ENCODE measurements around the gene SIT1.

DNA sequence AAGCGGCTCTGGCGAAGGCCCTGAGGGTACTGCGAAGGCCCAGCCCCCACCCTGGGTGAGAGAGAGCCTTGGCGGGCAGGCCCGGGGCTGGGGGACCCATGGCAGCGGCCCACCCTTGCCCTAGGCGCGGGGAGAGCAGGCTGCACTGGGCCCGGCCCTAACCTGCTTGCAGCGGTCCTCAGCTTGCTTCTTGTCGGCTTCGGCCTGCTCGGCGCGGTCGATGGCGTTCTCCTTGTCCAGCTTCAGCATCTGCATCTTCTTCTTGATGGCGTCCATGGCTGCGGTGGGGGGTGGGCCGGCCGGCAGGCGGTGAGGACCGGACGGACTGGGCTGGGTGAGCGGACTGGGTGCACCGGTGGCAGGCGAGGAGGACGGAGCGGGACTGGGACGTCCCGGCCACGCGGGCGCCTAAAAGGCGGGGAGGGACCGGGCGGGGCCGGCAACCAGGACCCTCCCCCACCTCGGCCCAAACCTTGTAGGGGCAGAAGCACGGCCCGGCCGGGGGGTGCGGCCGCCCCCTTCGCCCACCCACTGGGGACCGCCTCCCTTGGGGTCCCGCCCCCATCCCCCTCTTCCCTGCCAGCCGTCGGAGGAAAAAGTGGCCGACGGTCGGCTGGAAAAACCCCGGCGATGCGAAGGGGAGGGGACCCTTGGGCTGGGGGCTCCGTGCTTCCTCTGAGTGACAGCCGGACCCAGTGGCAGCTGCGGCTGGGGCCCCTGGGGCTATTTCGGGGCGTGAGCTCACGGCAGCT is 39.0 kb upstream of the SIT1 start, which contains the start of gene TPM2:
- TF ChIP-seq, protein P1, sequence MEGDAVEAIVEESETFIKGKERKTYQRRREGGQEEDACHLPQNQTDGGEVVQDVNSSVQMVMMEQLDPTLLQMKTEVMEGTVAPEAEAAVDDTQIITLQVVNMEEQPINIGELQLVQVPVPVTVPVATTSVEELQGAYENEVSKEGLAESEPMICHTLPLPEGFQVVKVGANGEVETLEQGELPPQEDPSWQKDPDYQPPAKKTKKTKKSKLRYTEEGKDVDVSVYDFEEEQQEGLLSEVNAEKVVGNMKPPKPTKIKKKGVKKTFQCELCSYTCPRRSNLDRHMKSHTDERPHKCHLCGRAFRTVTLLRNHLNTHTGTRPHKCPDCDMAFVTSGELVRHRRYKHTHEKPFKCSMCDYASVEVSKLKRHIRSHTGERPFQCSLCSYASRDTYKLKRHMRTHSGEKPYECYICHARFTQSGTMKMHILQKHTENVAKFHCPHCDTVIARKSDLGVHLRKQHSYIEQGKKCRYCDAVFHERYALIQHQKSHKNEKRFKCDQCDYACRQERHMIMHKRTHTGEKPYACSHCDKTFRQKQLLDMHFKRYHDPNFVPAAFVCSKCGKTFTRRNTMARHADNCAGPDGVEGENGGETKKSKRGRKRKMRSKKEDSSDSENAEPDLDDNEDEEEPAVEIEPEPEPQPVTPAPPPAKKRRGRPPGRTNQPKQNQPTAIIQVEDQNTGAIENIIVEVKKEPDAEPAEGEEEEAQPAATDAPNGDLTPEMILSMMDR (IDR thresholded peaks at IDR 0.05 in 8 of 11, conservative IDR thresholded peaks at IDR 0.05 in 3 of 11) = no peak
- no peak for TF ChIP-seq POLR2A (IDR thresholded peaks at IDR 0.05)

Data from spleen (tissue), 7 donors.